HG02981 (cell line): ENCODE measurements around the gene PLEKHA5.
"Not testable (repeated sequence)": the region's sequence is repeated elsewhere in the genome, so short reads cannot be mapped to it uniquely, and the experiment has no call there.

ENCODE experiments used
- ATAC-seq: cut with Tn5 transposase; IDR thresholded peaks from one replicate; pipeline ENCODE4 v1.9.1; 2021; ENCODE audit warnings: mild to moderate bottlenecking, moderate library complexity; ENCODE audit not compliant: unreplicated experiment

PLEKHA5 gene

DNA sequence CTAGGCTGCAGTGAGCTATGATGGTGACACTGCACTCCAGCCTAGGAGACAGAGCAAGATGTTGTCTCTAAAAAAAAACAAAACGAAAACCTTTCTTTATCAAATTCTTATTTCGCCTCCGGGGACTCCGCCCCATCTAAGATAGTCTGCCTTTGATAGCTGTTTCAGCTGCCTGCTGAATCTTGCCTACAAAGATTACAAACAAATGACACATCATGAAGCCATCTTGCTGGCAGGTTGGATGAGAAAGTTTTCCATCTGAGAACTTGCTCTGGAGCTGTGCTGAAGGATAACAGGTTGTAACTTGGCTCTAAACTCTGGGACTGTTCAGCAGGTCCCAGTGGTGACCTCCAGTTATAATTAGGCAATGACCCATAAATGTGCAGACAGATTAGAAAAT, 268.0 kb downstream of the PLEKHA5 start:
- ATAC-seq, result no peak

DNA sequence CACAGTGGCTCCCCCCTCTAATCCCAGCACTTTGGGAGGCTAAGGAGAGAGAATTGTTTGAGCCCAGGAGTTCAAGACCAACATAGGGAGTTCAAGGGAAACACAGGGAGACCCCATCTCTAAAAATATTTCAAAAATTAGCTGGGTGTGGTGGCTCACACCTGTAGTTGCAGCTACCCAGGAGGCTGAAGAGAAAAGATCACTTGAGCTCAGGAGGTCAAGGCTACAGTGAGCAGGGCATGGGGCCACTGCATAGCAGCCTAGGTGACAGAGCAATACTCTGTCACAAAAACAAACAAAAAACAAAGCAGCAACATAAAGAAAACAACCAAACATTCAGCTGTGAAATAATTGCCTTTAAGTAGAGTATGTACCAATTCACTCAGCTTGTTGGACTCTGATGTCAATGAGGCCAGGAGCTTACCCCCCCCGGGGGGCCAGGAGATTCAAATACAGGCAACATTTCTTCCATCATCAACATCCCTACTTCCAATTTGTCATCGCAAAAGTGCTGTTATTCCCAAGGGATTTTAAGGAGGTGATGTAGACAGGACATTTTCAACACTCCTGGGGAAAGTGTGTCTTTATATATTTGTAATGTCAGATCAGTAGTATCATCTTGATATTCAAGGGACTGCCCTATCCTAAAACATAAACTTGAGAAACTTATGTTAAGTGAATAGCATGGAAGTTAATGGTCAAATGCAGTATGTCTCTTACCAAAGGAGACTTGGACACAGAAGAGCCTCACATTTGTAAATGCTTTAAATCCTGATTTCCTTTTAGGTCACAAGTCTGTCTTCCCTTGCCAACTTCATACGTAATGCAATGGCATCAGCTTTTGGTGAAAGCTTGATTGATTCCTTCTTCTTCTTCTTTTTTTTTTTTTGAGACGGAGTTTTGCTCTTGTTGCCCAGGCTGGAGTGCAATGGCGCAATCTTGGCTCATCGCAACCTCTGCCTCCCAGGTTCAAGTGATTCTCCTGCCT, 269.1 kb downstream of the PLEKHA5 start:
- ATAC-seq, result no peak

GRCh38 chr12:19400649-19401285, 271.2 kb downstream of the PLEKHA5 start:
- not testable (repeated sequence) for ATAC-seq

- no peak for ATAC-seq
Observed at GRCh38 chr12:19402211-19402610, 272.7 kb downstream of the PLEKHA5 start.

- ATAC-seq, result no peak
Observed at GRCh38 chr12:19402743-19403431, 273.4 kb downstream of the PLEKHA5 start.

GRCh38 chr12:19404242-19404880, 274.8 kb downstream of the PLEKHA5 start:
- ATAC-seq, result no peak

- ATAC-seq, result no peak
Observed at GRCh38 chr12:19409376-19409775, 279.8 kb downstream of the PLEKHA5 start.

GRCh38 chr12:19410211-19410610, 280.7 kb downstream of the PLEKHA5 start:
- no peak for ATAC-seq

- no peak for ATAC-seq
Observed at GRCh38 chr12:19410629-19411185, 281.2 kb downstream of the PLEKHA5 start.

DNA sequence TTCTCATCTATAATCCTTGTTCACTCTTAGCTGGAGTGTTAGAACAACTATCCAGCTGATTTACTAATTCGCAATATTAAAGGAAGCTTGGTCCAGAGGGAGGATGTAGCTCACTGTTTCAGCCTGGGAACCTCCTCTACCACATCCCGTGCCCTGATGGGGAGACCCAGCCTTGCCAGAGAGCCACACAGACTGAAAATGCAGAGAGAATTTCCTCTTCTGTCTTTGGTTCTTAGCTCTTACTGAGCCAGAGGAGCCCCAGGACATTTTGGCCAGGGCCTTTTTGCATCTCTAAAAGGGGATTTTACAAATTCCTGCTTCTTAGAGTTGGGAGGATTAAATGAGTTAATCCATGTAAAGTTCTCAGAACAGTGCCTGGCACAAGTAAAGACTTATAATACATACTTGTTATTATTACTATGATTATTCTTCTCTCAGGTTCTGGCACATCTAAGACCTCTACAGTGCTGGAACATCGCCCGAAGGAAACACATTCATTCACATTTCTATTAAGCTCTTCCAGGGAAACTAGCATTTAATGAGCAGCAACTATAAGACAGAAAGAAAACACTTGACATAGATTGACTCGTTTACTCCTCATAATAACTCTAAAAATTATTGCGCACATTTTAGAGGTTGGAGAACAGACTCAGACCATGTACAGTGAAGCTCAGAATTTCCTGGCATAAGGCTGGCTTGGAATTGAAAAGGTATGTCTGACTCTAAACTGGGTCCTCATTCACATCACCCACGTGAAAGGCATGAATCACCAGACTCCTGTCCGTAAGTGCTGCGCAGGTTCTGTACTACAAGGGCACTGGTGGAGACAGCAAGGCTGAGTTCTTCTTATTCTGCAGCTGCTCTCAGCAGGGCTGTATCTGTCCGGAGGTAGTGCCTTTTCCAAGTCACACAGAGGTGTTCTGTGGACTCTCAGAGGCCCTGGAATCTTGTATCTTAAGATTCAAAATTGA, 282.0 kb downstream of the PLEKHA5 start:
- ATAC-seq, result no peak

DNA sequence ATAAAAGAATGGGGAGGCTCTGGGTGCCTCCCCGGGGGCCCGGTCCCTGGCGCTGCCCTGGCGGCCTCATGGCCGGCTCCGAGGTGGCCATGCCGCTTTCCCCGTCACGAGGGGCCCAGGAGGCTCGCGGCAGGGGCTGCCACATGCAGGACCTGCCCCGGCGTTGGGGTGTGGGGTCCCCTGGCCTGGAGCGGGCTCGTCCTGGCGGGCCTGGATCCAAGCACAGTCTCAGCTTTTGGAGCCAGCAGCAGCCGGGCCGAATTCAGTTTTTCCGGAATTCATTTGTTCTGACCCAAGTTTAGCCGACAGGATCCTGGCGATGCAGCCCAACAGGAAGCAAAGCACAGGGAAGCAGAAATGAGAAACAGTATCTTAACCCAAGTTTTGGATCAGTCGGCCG, 283.3 kb downstream of the PLEKHA5 start:
- no peak for ATAC-seq

DNA sequence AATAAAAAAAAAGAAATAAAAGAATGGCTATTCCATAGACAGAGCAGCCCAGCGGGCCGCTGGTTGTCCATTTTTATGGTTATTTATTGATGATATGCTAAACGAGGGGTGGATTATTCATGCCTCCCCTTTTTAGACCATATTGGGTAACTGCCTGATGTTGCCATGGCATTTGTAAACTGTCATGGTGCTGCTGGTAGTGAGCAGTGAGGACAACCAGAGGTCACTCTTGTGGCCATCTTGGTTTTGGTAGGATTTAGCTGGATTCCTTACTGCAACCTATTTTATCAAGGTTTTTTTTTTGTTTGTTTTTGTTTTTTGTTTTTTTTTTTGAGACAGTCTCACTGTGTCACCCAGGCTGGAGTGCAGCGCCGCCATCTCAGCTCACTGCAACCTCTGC, 284.0 kb downstream of the PLEKHA5 start:
- not testable (repeated sequence) for ATAC-seq

GRCh38 chr12:19415563-19415962, 286.0 kb downstream of the PLEKHA5 start:
- ATAC-seq, result no peak

GRCh38 chr12:19419086-19419485, 289.6 kb downstream of the PLEKHA5 start:
- no peak for ATAC-seq

GRCh38 chr12:19421503-19422282, 292.2 kb downstream of the PLEKHA5 start:
- ATAC-seq, result no peak

DNA sequence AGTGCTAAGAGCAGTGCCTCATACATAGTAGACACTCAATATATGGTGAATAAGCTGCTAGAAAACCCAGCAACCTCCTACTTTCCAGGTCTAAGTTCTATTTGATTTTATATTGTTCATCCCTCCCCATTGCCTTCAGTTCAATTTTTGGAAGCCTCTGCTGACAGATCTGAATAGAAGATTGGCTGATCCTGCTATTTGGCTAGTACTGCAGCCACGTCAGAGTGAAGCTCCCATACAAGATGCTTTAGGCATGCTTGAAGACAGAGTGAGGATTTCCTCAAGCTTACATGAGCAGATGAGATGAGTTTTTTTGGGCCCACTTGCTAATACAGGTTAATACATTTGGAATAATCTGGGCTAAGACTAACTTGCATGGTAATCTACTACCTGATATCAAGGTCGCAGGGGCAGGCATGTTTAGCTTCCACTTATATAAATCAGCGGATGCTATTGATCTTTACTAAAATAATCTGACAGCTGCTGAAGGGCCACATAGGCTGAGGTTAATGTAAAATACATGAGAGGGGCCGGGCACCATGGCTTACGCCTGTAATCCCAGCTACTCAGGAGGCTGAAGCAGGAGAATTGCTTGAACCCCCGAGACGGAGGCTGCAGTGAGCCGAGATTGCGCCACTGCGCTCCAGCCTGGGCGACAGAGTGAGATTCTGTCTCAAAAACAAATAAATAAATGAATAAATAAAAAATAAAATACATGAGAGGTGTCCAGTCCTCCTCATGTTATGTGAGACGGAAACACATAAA, 293.8 kb downstream of the PLEKHA5 start:
- ATAC-seq, result no peak
